HG03175 (cell line): ENCODE data around the gene TRIM27.
A peak's percentile ranks its signal among the peaks of the same experiment; 100 is the strongest.
"Not testable (repeated sequence)": the region's sequence is repeated elsewhere in the genome, so short reads cannot be mapped to it uniquely, and the experiment has no call there.

Experiments
- ATAC-seq: cut with Tn5 transposase; IDR thresholded peaks from one replicate; pipeline ENCODE4 v1.9.1; 2021; ENCODE audit warnings: mild to moderate bottlenecking, moderate library complexity; ENCODE audit not compliant: unreplicated experiment

The TRIM27 gene

GRCh38 chr6:28866205-28867085 lies 57.3 kb downstream of the TRIM27 start:
- peak; percentile 52 for ATAC-seq

DNA sequence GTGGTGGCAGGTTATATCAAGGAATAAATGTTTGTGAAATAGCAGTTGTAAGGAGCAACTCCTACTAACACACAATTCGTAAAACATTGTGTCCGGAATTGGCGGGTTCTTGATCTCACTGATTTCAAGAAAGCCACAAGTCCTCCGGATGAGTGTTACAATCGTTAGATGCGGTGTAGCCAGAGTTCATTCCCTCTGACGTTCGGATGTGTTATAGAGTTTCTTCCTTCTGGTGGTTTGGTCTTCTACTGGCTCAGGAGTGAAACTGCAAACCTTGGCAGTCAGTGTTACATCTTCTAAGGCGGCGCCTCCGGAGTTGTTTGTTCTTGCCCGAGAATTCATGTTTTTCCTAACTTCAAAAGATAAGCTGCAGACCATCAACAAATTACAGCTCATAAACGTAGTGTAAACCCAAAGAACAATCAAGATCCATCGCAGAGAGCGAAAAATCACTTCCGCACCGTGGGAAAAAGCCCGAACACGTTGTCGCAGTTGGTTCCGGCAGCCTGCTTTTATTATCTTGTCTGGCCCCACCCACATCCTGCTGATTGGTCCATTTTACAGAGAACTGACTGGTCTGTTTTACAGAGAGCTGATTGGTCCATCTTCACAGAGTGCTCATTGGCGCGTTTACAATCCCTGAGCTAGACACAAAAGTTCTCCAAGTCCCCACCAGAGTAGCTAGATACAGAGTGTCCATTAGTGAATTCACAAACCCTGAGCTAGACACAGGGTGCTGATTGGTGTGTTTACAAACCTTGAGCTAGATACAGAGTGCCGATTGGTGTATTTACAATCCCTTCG lies 58.2 kb downstream of the TRIM27 start:
- ATAC-seq: no peak

GRCh38 chr6:28864326-28864923 lies 59.4 kb downstream of the TRIM27 start:
- ATAC-seq: no peak

GRCh38 chr6:28863604-28864325 lies 60.0 kb downstream of the TRIM27 start:
- peak; percentile 39 for ATAC-seq

GRCh38 chr6:28862077-28862476 lies 61.7 kb downstream of the TRIM27 start:
- no peak for ATAC-seq

GRCh38 chr6:28861339-28861738 lies 62.4 kb downstream of the TRIM27 start:
- no peak for ATAC-seq

- ATAC-seq: no peak
Measured at GRCh38 chr6:28860581-28860980, 63.2 kb downstream of the TRIM27 start.

DNA sequence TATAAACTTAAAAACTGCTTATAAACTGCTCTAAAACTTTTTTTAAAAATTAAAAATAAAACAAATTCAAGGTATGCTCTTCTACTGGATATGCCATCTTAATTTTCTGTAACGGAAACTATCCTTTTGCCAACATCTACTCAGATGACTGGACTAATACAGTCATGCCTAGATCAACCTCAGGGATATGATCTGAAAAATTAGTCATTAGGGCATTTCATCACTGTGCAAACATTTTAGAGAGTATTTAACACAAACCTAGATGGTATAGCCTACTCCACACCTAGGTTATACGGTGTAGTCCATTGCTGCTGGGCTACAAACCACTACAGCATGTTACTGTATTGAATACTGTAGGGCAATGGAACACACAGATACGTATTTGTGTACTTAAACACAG lies 64.8 kb downstream of the TRIM27 start:
- ATAC-seq: no peak

- no peak for ATAC-seq
Measured at GRCh38 chr6:28856620-28857005, 67.2 kb downstream of the TRIM27 start.

DNA sequence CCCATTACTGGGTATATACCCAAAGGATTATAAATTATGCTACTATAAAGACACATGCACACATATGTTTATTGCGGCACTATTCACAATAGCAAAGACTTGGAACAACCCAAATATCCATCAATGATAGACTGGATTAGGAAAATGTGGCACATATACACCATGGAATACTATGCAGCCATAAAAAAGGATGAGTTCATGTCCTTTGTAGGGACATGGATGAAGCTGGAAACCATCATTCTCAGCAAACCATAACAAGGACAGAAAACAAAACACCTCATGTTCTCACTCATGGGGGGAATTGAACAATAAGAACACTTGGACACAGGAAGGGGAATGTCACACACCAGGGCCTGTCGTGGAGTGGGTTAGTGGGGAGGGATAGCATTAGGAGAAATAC lies 69.4 kb downstream of the TRIM27 start:
- not testable (repeated sequence) for ATAC-seq
